HG03135 (cell line): ENCODE measurements around the gene SLK.

ENCODE experiments used
- ATAC-seq: cut with Tn5 transposase; IDR thresholded peaks from one replicate; pipeline ENCODE4 v1.9.1; 2021; ENCODE audit warnings: mild to moderate bottlenecking, moderate library complexity; ENCODE audit not compliant: unreplicated experiment

Gene SLK

DNA sequence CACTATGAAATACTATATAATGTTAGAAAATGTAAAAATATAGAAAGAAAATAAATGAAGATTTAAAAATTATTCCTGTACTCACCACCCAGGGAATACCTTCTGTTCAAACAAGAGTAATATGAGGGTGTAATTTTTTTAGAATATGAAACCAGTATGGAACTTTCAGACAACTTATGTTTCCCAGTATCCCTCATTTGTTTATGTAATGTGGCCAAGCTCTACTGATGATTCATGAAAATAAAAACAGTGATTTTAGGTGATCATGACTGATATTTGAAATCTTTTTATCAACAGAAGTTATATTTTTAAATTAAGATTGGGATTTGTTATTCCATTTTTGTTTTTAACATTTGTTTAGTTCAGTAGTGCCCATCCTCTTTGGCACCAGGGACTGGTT is 18.8 kb downstream of the SLK start:
- ATAC-seq = no peak

DNA sequence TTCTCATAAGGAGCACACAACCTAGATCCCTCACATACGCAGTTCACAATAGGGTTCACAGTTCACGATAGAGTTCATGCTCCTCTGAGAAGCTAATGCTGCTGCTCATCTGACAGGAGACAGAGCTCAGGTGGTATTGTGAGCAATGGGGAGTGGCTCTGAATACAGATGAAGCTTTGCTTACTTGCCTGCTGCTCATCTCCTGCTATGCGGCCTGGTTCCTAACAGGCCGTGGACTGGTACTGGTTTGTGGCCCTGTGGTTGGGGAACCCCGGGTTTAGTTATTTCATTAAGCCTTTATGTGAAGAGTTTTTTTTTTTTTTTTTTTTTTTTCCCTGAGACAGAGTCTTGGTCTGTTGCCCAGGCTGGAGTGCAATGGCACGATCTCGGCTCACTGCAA is 19.4 kb downstream of the SLK start:
- ATAC-seq = no peak

DNA sequence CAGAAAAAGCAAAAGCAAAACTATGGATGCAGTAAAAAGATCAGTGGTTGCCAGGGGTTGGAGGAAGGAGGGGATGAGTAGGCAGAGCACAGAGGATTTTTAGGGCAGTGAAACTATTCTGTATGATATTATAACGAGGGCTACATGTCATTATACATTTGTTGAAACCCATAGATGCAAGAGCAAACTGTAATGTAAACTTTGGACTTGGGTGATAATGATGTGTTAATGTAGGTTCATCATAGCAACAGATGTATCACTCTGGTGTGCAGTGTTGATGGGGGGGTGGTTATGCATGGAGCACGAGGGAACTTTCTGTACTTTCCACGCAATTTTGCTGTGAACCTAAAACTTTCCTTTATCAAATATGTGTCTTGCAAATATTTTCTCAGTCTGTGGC is 23.2 kb downstream of the SLK start:
- no peak for ATAC-seq

DNA sequence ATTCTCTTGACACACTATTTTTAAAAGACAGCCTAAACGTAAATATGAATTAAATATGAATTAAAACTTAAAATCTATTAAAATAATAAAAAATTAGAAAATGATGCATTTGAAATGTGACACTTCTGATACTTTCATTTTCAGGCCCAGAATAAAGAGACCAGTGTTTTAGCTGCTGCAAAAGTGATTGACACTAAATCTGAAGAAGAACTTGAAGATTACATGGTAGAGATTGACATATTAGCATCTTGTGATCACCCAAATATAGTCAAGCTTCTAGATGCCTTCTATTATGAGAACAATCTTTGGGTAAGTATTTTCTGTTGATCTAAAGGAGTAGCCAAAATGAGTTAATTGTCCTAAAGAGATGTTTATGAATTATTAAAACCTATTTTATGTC is 23.6 kb downstream of the SLK start:
- no peak for ATAC-seq

GRCh38 chr10:103991393-103992128 is 24.6 kb downstream of the SLK start:
- ATAC-seq = no peak

- no peak for ATAC-seq
Measured at GRCh38 chr10:103995134-103995533, 28.2 kb downstream of the SLK start.

- no peak for ATAC-seq
Measured at GRCh38 chr10:103998805-103999204, 31.9 kb downstream of the SLK start.

GRCh38 chr10:104002911-104003310 is 36.0 kb downstream of the SLK start:
- ATAC-seq = no peak

GRCh38 chr10:104005172-104005863 is 38.4 kb downstream of the SLK start:
- ATAC-seq = no peak

DNA sequence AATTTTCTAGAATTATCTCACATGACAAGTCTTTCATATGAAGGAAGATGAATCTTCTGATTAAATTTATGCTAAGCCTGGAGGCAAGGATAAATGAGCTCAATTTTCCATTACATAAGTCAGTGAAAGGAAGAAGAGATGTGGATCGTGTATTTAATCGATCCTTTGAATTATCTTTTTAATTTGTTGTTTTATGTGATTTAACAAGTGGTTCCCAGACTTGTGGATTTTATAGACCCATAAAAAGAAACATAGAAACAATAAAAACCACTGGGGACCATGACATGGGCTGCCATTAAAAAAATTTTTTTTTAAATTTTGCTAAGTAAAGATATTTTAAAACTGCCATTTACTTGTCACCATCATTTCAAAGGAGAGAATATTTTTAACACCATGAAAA is 45.0 kb downstream of the SLK start:
- no peak for ATAC-seq

- ATAC-seq = no peak
Measured at GRCh38 chr10:104013489-104013888, 46.5 kb downstream of the SLK start.

GRCh38 chr10:104014176-104014575 is 47.2 kb downstream of the SLK start:
- ATAC-seq = no peak

GRCh38 chr10:104016661-104017060 is 49.7 kb downstream of the SLK start:
- no peak for ATAC-seq

DNA sequence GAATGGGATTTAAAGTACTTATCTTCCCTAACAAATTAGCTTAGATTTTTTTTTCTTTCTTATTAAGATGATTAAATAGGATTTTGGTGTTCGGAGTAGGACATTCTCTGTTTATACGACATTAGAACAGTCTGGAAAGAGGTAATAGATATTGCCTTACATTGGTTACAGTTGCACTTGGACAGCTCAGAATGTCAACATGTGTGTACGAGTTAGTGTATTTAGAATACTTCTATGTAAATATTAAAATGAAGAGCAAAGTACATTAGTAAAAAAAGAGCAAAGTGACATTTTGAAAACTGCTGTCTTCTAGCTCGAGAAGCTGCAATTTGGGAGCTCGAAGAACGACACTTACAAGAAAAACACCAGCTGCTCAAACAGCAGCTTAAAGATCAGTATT is 51.5 kb downstream of the SLK start:
- ATAC-seq = no peak

DNA sequence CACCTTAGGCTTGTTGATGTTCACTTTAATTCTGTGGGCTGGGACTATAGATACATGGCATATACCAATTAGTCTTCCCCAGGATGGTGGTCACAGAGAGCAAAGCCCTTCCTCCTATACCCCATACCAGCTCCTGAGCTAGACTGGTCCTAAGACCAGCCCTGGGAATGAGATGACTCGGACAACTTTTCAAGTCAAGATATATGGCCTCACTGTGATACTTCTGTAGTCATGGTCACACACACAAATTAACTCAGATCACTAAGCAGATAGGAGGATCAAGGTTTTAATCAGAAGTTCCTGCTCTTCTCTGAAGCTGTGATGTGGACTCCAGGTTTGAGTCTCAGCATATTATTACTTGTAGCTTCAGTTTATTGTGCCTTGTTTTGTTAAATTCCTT is 53.1 kb downstream of the SLK start:
- no peak for ATAC-seq

DNA sequence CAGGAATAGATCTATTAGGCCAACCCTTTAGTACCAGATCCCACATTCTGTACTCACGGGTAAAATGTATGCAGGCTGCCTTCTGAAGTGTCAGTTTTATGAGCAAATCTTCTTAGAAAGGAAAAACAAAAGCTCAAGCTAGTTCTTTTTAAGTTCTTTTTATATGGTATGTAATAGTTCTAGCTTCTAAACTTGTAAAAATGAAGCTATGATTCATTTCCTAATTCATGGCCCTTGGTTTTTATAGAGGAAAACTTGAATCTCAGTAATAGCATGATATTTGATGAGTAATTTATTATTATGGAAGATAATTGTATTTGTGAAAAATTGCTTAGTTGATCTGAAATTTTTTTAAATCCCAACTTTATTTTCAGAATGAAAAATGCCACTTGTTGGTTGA is 54.3 kb downstream of the SLK start:
- no peak for ATAC-seq

GRCh38 chr10:104022026-104022425 is 55.1 kb downstream of the SLK start:
- ATAC-seq = no peak

DNA sequence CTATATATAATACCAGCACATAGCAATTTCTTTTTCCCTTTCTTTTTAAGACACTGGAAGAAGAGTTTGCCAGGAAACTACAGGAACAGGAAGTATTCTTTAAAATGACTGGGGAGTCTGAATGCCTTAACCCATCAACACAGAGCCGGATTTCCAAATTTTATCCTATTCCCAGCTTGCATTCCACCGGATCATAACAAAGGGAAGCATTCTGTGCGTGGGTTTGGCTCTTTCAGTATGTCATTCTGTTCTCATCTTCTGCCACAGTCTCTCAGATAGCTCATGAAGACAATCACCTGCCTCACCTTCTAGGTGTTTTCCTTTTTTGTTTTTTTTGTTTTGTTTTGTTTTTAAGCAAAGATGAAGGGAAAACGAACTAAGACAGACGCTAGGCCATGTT is 58.6 kb downstream of the SLK start:
- ATAC-seq = no peak

DNA sequence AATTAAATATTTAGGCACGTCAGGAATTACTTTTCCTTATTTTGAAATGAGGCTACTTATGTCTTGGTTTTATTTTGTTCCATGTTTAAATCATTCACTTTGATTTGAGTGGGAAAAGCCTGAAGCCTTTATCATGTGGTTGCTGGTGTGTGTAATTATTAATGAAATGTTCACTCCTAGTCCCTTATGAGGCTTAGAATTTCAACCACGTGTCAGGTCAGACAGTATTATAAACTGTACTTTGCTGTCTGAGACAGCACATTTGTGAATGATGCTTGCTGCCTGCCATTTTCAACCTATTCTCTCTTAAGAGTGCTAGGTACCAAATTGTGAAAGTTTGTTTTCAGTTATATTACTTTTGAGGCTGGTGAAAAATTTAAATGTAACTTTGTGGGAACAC is 59.8 kb downstream of the SLK start:
- ATAC-seq = no peak

GRCh38 chr10:104028146-104028545 is 61.2 kb downstream of the SLK start:
- no peak for ATAC-seq

DNA sequence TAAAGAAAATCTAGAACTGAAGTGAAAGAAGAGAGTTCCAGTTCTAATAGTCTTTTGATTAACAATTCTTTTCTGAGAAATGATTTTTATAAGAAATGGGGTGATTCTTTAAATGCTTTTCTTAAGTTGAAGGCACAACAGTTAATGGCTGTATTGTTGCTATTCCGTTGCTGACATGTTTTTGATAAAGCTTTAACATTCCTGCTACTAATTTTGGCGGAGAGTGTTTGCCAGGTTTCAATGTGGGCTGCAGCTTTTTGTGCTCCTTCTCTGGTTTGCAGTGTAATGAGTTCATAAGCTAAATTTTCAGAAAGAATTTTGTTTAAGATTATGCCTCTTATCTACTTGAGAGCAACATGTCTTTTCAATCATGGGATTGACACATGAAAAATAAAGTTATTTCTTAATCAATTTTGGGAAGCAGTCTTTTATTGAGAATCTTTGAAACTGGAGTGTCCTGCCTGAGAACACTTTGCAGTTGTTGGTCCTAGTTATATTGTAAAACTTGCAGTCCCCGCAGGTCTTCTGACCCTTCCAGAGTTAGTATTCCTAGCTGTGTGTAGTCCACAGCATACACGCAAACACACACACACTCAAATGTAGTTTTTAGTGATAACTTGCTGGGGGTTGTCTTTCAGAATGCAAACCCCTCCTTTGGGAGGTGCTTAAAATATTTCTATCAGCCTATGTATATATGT is 62.0 kb downstream of the SLK start:
- ATAC-seq = no peak

DNA sequence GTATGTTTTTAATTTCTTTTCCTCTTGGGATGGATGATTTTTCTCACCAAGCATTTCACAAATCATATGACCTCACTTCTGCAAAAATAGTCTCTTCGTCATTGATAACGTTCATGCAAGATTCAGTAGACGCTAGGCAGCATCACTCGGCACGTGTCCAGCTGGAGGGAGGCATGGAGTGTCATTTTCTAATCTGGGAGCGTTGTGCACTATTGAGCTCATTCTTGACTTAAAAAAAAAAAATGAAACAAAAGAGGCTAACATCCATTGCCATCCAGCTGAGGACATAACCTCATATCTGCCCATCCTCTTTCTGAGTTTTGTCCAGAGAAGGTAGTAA is 62.6 kb downstream of the SLK start:
- no peak for ATAC-seq
